GM19372 (cell line): ENCODE results near the gene PEX5L.
"Not testable (repeated sequence)": the region's sequence is repeated elsewhere in the genome, so short reads cannot be mapped to it uniquely, and the experiment has no call there.

Source experiments
- ATAC-seq: cut with Tn5 transposase; IDR thresholded peaks from one replicate; pipeline ENCODE4 v1.9.1; 2021; ENCODE audit warnings: mild to moderate bottlenecking, low read depth, moderate library complexity; ENCODE audit not compliant: unreplicated experiment

PEX5L gene, protein sequence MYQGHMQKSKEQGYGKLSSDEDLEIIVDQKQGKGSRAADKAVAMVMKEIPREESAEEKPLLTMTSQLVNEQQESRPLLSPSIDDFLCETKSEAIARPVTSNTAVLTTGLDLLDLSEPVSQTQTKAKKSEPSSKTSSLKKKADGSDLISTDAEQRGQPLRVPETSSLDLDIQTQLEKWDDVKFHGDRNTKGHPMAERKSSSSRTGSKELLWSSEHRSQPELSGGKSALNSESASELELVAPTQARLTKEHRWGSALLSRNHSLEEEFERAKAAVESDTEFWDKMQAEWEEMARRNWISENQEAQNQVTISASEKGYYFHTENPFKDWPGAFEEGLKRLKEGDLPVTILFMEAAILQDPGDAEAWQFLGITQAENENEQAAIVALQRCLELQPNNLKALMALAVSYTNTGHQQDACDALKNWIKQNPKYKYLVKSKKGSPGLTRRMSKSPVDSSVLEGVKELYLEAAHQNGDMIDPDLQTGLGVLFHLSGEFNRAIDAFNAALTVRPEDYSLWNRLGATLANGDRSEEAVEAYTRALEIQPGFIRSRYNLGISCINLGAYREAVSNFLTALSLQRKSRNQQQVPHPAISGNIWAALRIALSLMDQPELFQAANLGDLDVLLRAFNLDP

DNA sequence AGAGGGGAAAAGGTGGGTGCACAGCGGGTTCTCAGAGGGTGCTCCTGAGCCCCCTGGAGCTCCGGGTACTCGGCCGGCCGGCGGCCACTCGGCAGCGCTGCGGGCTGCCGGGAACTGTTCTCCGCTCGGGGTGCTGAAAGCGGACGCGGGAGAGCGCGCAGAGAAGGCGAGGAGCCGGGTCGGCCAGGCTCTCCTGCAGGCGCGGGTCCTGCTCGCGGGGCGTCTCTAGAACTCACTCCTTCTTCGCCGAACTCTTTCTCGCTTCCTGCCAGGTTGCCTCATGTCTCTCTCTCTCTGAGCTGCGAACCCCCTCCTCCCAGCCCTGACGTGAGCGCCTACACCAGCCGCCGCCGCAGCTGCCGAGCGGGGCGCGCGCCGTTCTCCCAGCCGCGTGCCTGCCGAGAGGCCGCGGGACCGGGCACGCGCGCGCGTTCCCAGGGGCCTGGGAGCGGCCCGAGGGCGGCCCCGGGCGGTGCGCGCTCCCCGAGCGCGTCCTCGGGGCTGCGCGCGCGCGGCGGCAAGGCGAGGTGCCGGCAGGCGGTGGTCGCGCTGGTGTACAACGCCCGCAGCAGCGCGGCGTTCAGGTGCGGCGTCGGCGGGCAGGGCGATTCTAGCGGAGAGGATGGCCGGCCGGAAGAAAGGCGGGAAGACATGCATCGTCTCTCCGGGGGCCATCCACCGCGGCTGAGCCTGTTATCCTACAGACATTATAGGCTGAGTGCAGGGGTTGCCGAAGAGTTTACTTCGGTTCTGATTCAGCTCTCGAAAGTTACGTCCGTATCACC, at the start of gene PEX5L:
Gene PEX5L (minus strand): TSS at position 267 of the 785 bp plus-strand sequence. CDS start 338 bp downstream, outside the sequence.
- peak; percentile 84 for ATAC-seq

- ATAC-seq = no peak
These were observed 48.5 kb upstream of the PEX5L start for GRCh38 chr3:180085122-180085710.

DNA sequence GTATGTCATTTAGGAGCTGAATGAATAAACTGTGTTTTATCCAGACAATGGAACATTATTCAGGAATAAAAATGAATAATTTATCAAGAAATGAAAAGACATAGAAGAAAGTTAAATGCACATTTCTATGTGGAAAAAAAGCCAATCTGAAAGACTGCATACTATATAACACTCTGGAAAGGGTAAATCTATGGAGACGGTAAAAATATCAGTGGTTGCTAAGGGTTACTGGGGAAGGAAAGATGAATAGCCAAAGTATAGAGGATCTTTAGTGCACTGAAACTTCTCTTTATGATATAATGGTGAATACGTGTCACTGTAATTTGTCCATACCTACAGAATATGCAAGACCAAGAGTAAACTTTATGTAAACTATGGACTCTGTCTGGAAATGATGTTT, 46.0 kb upstream of the PEX5L start:
- ATAC-seq = no peak

GRCh38 chr3:180078592-180078991, 41.9 kb upstream of the PEX5L start:
- no peak for ATAC-seq

- no peak for ATAC-seq
These were observed 36.8 kb upstream of the PEX5L start for GRCh38 chr3:180073561-180073960.

- ATAC-seq = no peak
These were observed 36.0 kb upstream of the PEX5L start for GRCh38 chr3:180072786-180073185.

- ATAC-seq = no peak
These were observed 34.2 kb upstream of the PEX5L start for GRCh38 chr3:180070925-180071324.

DNA sequence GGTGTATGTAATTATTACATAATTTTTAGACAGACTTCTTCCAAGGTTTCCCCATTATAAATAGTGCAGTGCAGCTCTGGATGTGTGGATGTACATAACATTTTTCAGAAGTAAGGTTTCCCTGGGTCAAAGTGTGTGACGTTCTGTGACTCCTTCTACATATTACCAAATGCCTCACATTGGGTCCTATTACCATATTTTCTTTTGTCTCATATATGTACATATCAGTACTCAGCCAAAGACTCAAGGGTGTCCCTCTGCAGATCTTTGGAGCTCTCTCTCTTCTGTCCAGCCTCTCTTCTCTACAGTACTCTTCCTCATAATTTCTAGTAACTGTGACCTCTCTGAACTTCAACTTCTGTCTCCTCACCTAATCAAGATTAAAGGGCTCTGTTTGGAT, 31.3 kb upstream of the PEX5L start:
- no peak for ATAC-seq

- ATAC-seq = no peak
These were observed 29.9 kb upstream of the PEX5L start for GRCh38 chr3:180066598-180066997.

- no peak for ATAC-seq
These were observed 27.0 kb upstream of the PEX5L start for GRCh38 chr3:180063783-180064182.

GRCh38 chr3:180062771-180063170, 26.0 kb upstream of the PEX5L start:
- ATAC-seq = no peak

GRCh38 chr3:180059356-180059755, 22.6 kb upstream of the PEX5L start:
- ATAC-seq = no peak

DNA sequence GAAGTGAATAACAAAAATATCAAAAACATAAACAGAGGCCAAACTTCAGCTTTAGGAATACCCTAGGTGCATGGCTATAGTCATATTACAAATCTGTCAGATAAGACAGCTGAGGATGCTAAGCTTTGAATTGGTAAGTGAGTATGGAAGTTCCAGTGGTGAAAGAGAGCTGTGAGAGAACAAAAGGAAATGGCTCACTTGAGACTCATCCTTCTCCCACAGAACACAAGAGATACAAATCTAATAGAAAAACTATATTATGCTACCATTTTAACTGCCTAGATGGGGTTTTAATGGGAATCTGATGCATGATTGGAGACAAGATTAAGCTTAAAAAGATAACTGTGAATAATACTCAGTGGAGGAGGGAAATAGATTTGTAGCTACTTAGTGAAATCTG, 21.5 kb upstream of the PEX5L start:
- ATAC-seq = no peak

DNA sequence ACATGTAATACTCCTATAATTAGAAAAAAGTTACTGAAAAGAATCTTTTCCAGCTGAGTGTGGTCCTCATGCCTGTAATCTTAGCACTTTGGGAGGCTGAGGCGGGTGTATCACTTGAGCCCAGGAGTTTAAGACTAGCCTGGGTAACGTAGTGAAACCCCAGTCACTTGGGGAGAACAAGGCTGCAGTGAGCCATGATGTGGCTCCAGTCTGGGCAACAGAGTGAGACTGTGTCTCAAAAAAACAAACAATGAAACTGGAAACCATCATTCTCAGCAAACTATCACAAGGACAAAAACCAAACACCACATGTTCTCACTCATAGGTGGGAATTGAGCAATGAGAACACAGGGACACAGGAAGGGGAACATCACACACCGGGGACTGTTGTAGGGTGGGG, 18.9 kb upstream of the PEX5L start:
- not testable (repeated sequence) for ATAC-seq

DNA sequence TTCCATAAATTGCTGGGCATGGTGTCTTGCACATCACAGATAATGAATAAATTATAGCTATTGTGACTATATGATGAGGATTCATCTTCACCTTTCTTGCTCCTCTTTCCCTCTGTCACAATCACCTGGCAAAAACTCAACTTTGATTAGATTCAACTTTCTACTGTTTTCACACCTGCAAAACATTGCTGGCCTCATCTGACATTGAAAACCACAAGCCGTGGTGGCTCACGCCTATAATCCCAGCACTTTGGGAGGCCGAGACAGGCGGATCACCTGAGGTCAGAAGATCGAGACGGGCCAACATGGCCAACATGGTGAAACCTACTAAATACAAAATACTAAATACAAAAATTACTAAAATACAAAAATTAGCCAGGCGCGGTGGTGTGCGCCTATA, 12.7 kb upstream of the PEX5L start:
- no peak for ATAC-seq

DNA sequence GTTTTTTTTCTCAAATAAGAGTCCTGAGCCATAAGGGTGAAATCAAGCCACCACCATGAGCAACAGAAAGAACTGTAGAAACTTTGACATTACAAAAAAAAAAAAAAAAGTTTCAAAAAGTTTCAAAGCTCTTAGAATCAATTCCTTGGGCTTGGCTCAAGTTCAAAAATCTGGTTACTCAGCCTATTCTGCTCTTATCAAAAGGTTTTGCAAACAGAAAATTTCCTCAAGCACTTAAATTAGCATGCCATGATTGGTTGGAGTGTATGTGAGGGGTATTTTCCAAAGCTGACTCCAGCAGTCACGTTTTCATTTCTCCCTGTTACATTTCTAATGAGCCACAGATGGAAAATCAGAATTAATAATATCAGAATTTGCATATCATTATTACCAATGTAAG, 12.1 kb upstream of the PEX5L start:
- no peak for ATAC-seq

DNA sequence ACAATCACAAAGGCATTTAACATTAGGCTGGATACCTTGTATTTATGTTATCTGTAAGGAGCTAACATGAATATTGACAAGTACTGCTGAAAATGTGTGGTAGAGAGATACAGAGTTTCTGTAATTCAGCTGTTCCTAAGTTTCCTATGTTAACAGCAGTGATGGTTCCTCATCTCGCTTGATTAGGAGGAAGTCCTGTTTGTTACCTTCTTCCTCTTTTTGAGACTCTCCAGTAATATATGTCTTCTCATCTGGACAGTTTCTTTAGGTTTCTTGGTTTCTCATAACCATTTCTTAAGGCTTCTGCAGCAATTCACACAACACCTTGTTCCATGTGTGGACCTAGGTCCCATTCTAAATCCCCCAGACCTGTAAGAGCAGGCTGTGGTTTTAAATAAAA, 11.4 kb upstream of the PEX5L start:
- ATAC-seq = peak; percentile 93

DNA sequence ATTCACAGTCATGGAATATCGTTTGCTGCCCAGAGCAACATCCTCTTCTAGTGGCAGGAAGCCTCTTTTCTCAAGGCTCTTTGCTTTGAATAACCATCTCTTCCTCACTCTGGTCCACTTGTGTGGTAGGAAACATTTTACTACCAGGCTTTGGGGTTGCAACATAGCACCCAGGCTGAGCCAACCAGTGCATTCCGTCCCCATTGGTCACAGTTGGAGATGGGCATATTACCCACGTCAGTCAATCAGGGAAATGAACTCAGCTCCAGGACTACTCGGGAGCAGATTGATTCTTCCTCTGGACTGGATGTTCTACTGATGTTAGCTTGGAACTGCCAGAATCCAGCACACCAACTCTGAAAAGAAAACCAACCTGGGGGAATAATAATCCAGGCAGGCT, 4.2 kb upstream of the PEX5L start:
- ATAC-seq = no peak

DNA sequence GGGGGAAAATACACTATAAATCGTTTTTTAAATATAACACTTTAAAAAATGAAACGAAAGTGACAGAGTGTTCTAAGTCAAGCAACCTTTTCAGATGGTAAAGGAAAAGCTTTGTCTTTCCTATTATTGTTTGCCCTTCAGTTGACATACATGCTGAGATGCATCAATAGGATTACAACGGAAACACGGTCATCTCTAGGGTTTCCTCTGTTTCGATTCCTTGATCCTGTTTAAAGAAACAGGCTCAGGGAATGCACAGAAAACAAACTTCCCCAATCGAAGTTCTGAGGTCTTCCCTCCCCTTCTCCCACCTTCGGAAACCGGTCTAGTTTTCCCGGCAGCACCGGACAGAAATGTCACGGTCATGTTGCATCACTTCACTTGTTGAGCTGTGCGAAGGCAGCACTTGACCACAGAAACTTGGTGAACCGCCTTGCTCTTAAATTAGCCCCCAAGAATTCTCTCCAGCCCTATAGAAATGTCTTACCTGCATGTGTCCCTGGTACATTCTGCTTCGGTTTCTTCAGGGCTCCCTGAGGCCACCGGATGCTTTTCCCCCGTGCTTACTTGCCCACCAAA, 556 bp downstream of the PEX5L start:
- ATAC-seq = peak; percentile 57

DNA sequence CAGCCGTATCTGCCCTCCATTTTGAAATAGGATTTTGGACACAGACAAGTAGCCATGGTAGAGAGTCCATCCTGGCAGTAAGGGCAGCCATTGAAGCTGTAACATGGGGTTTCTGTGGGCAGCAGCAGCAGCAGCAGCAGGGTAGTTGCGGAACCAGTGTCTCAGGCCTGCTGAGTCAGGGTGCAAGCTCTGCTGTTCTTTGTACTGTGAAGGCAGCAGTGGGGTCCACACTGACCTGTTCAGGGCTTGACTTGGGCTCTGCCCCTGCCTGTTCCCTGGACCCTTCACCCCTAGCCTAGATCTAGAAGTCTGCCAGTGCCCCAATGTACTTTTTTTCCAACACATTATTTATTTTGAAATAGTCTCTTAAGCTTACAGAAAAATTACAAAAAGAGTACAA, 9.7 kb downstream of the PEX5L start:
- no peak for ATAC-seq

GRCh38 chr3:180018543-180018942, 18.2 kb downstream of the PEX5L start:
- peak; percentile 81 for ATAC-seq
